Fibroblast of lung (primary cell): ENCODE data around the gene TP73. TPM values are rescaled to one million over a fixed set of nuclear protein-coding genes. Genes with fewer than 3 reads are reported as not detected.

ENCODE experiments used
- DNase-seq, 2 donors: peaks; one replicate each; pipeline versions ENCODE4 v3.0.0 to v3.0.0-alpha.2; 2010; ENCODE audit warnings: low read depth in 2 of 2
- H2AFZ ChIP-seq: 2 replicates; pipeline ENCODE4 v1.5.1; 2012; ENCODE audit warnings: low read length, control low read depth, inconsistent platforms
- H3K27ac ChIP-seq: 2 replicates; pipeline ENCODE4 v1.5.1; 2011; ENCODE audit warnings: low read length, control low read depth; ENCODE audit not compliant: insufficient read depth
- H3K27me3 ChIP-seq: 2 replicates; pipeline ENCODE4 v1.5.1; 2011; ENCODE audit warnings: mild to moderate bottlenecking, low read length; ENCODE audit not compliant: control insufficient read depth, insufficient read depth
- H3K36me3 ChIP-seq: 2 replicates; pipeline ENCODE4 v1.5.1; 2011; ENCODE audit warnings: low read length; ENCODE audit not compliant: control insufficient read depth, insufficient read depth
- H3K4me1 ChIP-seq: 2 replicates; pipeline ENCODE4 v1.5.1; 2011; ENCODE audit warnings: low read length; ENCODE audit not compliant: control insufficient read depth, insufficient read depth; ENCODE audit errors: extremely low read depth
- H3K4me2 ChIP-seq: 2 replicates; pipeline ENCODE4 v1.5.1; 2011; ENCODE audit warnings: low read length, control low read depth; ENCODE audit not compliant: insufficient read depth; ENCODE audit errors: extremely low read depth
- H3K4me3 ChIP-seq, 4 experiments: fragments of 200-600 bp in 1 of 4; sonication (generic) in 1 of 4; replicated peaks in 1 of 4; 2 replicates each; pipeline ENCODE4 v1.5.1; 2011 to 2016; ENCODE audit warnings: low read length in 4 of 4, low read depth in 3 of 4, mild to moderate bottlenecking in 3 of 4, control low read depth in 2 of 4, inconsistent platforms in 1 of 4, mixed read lengths in 1 of 4; ENCODE audit not compliant: insufficient read depth in 1 of 4; ENCODE audit errors: control extremely low read depth in 1 of 4
- H3K79me2 ChIP-seq: 2 replicates; pipeline ENCODE4 v1.5.1; 2012; ENCODE audit warnings: mild to moderate bottlenecking, low read length, inconsistent platforms; ENCODE audit not compliant: control insufficient read depth, insufficient read depth
- H3K9ac ChIP-seq: 2 replicates; pipeline ENCODE4 v1.5.1; 2011; ENCODE audit warnings: mild to moderate bottlenecking, low read length, control low read depth; ENCODE audit not compliant: insufficient read depth
- H3K9me3 ChIP-seq: 2 replicates; pipeline ENCODE4 v1.5.1; 2012; ENCODE audit warnings: low read depth, low read length; ENCODE audit not compliant: control insufficient read depth, insufficient read depth
- H4K20me1 ChIP-seq: 2 replicates; pipeline ENCODE4 v1.5.1; 2011; ENCODE audit warnings: low read length; ENCODE audit not compliant: control insufficient read depth, insufficient read depth; ENCODE audit errors: extremely low read depth
- EZH2 ChIP-seq: IDR thresholded peaks from 2 replicates; pipeline ENCODE4 v1.5.1; 2012; ENCODE audit warnings: low read length, control low read depth, mild to moderate bottlenecking; ENCODE audit errors: missing control alignments
- polyA plus RNA-seq, 2 donors: library from polyadenylated mRNA; depleted of rRNA in 1 of 2; stranded (reverse) in 1 of 2; unstranded in 1 of 2; fragments of >200 nt; gene quantifications; 2 replicates each; pipeline ENCODE4 v1.2.1, GENCODE V29; 2011 to 2012; ENCODE audit warnings: missing spikeins in 1 of 2
- total RNA-seq: library from RNA; depleted of rRNA; stranded (reverse); fragments of >200 nt; gene quantifications from 2 replicates; pipeline ENCODE4 v1.2.1, GENCODE V29; 2014
- TF ChIP-seq, protein P1 (sequence below), 2 donors: IDR thresholded peaks in 1 of 2; conservative IDR thresholded peaks in 1 of 2; 1 replicate in 1 of 2; 2 replicates in 1 of 2; pipeline ENCODE4 v1.5.1; 2011 to 2012; ENCODE audit warnings: low read length in 2 of 2, control low read depth in 1 of 2, inconsistent platforms in 1 of 2, low read depth in 1 of 2, mild to moderate bottlenecking in 1 of 2

Gene TP73
- total and polyA plus RNA-seq, 2 donors (not counting 1 experiment from before 2014, with no cell fraction given) = not detected

DNA sequence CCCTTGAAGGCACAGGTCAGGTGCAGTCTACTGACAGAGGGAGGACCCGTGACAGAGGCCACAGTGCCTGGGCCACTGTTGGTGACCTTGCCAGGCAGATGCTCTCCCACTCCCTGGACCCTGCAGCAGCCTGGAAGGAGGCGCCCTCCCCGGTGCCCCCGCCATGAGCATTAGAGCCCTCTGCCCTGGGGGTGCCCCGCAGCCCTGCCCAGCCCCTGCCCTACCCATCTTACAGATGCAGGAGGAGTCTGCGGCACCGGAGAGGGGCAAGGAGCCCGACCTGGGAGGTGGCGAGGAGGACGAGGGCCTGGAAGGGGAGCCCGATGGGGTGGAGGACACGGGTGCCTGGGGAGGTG is 110.5 kb downstream of the TP73 start:
- no peak overlapping the region for H3K9ac ChIP-seq
- H3K4me3 ChIP-seq = no peak overlapping the region
- DNase-seq = no peak
- H3K4me1 ChIP-seq = no peaks in the 10 kb centered on the region
- no peak overlapping the region for H3K4me2 ChIP-seq
- no peaks in the 10 kb centered on the region for H3K9me3 ChIP-seq
- TF ChIP-seq, protein P1, sequence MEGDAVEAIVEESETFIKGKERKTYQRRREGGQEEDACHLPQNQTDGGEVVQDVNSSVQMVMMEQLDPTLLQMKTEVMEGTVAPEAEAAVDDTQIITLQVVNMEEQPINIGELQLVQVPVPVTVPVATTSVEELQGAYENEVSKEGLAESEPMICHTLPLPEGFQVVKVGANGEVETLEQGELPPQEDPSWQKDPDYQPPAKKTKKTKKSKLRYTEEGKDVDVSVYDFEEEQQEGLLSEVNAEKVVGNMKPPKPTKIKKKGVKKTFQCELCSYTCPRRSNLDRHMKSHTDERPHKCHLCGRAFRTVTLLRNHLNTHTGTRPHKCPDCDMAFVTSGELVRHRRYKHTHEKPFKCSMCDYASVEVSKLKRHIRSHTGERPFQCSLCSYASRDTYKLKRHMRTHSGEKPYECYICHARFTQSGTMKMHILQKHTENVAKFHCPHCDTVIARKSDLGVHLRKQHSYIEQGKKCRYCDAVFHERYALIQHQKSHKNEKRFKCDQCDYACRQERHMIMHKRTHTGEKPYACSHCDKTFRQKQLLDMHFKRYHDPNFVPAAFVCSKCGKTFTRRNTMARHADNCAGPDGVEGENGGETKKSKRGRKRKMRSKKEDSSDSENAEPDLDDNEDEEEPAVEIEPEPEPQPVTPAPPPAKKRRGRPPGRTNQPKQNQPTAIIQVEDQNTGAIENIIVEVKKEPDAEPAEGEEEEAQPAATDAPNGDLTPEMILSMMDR (conservative IDR thresholded peaks at IDR 0.05 in 1 of 2, IDR thresholded peaks at IDR 0.05 in 1 of 2; ENCODE audit: low read depth in 1 of 2, low read length in 2 of 2) = no peak
- no peak for TF ChIP-seq EZH2
- H3K27ac ChIP-seq = no peak overlapping the region
- no peaks in the 10 kb centered on the region for H3K36me3 ChIP-seq
- no peaks in the 10 kb centered on the region for H4K20me1 ChIP-seq
- no peaks in the 10 kb centered on the region for H3K79me2 ChIP-seq
- H3K27me3 ChIP-seq = no peaks in the 10 kb centered on the region
- no peak overlapping the region for H2AFZ ChIP-seq

DNA sequence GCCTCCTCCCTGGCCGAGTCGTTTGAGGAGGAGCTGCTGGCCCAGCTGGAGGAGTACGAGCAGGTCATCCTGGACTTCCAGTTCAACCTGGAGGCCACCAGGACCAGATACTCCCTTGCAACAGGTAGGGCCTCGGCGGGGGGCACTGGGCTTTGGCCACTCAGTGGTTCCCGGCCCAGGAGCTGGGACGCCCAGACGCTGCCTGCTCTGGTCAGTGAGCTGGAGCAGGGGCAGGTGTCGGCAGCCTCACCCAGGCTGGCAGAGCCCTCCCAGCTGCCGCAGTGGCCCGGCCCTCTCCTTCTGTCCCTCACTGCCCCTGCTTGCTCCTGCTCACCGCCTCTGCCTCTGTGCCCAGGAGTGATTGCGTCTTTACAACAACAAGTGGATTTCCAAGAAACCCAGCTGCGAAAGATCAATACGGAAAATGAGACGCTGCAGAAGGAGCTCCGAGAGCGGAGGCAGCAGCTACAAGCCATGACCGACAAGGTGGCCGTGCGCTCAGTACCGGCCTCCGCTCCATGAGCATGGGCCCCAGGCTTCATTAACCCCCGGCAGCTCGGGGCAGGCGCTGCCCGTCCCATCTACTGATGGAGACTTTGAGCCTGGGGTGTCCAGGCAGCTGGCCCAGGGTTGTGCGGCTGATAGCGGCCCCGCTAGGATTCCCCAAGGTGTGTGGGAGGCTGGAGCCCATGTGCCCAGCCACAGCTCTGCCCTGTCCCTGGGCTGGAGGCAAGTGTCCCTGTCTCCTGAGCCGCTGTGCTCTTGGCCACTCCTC is 111.2 kb downstream of the TP73 start:
- Histone ChIP-seq H4K20me1 (no peaks in the 10 kb centered on the region), H3K27me3 (no peaks in the 10 kb centered on the region), H3K79me2 (no peaks in the 10 kb centered on the region), H3K36me3 (no peaks in the 10 kb centered on the region), H3K9ac (no peak overlapping the region), H3K4me1 (no peaks in the 10 kb centered on the region), H3K4me2 (no peak overlapping the region), H2AFZ (no peak overlapping the region), H3K4me3 (no peak overlapping the region), H3K27ac (no peak overlapping the region), H3K9me3 (no peaks in the 10 kb centered on the region)
- DNase-seq = no peak
- no peak for TF ChIP-seq EZH2
- TF ChIP-seq, protein P1 (conservative IDR thresholded peaks at IDR 0.05 in 1 of 2, IDR thresholded peaks at IDR 0.05 in 1 of 2; ENCODE audit: low read depth in 1 of 2, low read length in 2 of 2) = no peak

DNA sequence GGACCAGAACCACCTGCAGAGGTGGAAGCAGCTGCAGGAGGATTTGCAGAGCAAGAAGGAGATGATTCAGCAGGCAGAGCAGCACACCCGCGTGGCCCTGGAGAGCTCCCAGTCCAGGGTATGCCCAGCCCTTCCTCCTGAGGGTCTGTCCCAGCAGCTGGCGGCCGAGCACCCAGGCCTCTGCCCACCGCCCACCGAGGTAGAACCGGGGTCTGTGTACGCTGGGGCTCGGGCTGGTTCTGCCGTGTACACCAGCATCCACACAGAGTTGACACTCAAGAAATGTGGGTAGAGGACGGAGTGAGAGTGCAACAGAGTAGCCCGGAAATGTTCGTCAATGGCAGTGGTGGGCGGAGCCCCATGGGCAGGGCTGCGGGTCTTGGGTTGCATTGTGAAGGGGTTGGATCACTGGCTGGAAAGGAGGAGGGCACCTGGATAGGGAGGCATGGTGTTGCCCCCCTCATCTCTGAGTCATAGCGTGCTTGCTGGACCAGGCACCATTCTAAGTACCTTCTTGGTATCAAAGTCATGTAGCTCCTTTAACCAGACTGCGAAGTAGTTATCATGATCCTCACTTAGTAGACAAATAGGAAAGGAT is 115.1 kb downstream of the TP73 start:
- DNase-seq = no peak
- H3K4me2 ChIP-seq = no peak overlapping the region
- H3K27me3 ChIP-seq = no peaks in the 10 kb centered on the region
- H3K4me1 ChIP-seq = no peaks in the 10 kb centered on the region
- H3K9ac ChIP-seq = no peak overlapping the region
- TF ChIP-seq, protein P1 (conservative IDR thresholded peaks at IDR 0.05 in 1 of 2, IDR thresholded peaks at IDR 0.05 in 1 of 2; ENCODE audit: low read depth in 1 of 2, low read length in 2 of 2) = no peak
- TF ChIP-seq EZH2 = no peak
- H3K79me2 ChIP-seq = no peaks in the 10 kb centered on the region
- H3K9me3 ChIP-seq = no peaks in the 10 kb centered on the region
- H3K27ac ChIP-seq = no peak overlapping the region
- no peaks in the 10 kb centered on the region for H3K36me3 ChIP-seq
- no peak overlapping the region for H3K4me3 ChIP-seq
- no peak overlapping the region for H2AFZ ChIP-seq
- H4K20me1 ChIP-seq = no peaks in the 10 kb centered on the region
